ENCODE data around the gene ANAPC10.
"Not testable (repeated sequence)": the region's sequence is repeated elsewhere in the genome, so short reads cannot be mapped to it uniquely, and the experiment has no call there.

ANAPC10 gene

DNA sequence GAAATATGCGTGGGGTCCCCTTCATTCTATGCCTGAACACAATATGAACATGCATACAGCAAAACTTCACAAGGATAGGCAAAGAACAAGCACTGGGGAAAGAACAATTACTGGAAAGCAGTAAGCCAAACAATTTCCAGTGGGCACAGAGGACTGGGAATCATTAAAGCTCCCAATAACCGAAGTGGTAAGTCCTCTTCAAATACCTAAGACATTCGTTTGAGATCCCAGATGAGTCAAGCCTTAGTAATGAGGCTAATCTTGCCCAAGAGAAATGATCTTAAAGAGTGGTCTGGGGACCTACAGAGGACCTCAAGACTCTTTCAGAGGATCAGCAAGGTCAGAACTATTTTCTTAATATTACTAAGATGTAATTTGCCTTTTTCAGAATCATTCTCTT is 28.6 kb downstream of the ANAPC10 start:
- DNase-seq: no peak

DNA sequence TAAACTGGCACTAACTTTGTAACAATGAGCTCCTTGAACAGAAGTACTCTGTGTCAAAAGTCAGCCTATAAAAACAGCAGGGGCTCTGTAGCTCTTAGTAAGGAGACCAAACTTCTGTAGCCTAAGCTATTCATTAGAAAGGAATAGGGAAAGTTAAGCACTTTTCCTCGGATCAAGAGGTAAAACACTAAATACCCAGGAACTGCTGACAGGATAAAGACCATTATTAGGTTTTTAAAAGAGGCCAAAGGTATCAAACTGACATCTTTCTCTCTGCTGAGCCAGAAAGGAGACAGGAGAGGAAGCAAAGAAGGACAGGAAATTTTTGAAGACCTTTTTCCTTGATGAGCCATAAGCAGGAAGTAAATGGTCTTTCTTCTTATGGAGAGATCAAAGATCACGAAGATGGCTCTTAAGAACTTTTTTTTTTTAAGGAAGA is 31.9 kb downstream of the ANAPC10 start:
- no peak for DNase-seq

DNA sequence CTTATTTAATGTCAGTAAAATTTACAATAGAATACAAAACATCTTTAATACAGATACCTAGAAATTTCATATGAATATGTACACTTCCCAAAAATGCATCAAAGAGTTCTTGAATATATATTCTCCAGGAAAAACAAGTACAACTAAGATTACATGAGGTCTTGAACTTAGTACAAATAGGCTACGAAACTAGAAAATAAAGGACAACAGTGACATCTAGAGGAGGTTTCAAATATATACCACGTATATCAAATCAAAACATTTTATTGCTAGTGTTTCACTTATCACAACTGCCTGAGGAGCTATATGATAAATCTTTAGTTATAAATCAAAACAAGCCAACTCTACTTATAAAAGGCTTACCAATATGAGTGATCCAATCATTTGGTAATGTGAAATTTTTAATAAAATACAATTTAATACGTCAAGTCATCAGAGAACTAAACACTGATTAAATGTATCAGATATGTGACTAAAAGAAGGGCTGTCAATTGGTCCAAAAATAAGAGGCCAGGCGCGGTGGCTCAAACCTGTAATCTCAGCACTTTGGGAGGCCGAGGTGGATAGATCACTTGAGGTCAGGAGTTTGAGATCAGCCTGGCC is 36.6 kb downstream of the ANAPC10 start:
- peak; percentile 26 for DNase-seq

DNA sequence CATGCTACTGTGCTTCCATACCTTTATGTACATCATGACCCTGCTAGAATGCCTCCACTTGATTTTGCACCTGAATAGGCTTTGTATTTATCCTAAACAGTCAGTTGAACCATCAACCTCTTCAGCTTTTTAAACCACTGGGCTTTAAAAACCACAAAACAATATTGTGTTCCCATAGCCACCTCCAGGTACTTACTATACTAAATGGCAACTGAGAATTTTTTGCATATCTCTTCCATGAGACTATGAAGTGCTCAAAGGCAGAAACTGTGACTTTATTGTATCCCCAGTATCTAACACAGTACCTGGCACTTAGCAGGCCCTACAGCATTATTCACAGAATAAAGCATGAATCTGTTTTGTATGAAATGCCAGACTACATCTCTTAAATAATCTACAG is 39.7 kb downstream of the ANAPC10 start:
- no peak for DNase-seq

DNA sequence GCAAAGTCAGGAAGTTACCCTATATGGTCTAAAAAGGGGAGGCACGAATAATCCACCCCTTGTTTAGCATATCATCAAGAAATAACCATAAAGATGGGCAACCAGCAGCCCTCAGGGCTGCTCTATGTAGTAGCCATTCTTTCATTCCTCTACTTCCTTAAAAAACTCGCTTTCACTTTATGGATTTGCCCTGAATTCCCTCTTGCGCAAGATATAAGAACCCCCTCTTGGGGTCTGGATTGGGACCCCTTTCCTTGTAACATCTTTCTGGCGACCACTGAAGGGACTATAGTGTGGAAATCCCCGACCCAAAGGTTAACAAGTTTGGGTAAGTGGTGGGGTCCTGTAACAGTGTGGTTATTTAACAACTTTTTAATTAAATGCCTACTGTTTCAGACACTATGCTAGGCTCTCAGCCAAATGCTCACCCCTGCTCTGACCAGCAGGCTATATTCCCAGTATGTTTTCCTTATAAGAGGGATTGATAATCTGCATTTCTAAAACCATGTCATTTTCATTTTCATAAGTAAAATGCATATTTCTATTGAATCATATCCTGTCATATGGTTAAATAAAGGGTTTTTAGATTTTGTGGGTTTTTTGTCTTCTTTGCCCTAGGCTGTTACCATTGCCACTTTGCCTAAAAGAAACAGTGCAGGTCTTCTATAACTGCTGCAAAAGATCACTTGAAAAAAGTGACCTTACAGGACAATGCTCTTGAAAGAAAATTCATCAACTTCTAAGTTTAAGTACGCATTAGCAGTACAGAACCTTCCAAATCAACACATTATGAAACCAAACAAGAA is 41.5 kb downstream of the ANAPC10 start:
- DNase-seq: no peak

DNA sequence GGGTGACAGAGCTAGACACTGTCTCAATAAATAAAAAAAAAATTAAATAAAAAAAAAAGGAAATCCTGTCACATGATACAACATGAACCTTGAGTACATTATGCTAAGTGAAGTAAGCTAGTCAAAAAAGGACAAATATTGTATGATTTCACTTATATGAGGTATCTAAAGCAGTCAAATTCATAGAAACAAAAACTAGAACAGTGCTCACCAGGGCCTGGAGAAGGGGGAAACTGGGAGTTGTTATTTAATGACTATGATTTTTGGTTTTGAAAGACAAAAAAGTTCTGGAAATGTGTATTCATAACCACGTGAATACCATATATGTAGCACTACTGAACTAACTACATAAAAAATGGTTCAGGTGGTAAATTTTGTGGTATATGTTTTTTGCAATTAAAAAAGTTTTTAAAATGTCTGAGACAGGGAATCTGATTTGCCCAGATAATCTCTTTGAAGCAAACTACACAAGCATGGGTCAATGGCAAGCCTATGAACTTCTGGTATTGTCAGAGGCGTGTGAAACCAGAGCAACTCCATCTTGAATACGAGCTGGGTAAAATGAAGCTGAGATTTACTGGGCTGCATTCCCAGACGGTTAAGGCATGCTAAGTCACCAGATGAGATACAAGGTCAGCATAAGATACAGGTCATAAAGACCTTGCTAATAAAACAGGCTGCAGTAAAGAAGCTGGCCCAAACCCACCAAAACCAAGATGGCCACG is 42.3 kb downstream of the ANAPC10 start:
- no peak for DNase-seq

DNA sequence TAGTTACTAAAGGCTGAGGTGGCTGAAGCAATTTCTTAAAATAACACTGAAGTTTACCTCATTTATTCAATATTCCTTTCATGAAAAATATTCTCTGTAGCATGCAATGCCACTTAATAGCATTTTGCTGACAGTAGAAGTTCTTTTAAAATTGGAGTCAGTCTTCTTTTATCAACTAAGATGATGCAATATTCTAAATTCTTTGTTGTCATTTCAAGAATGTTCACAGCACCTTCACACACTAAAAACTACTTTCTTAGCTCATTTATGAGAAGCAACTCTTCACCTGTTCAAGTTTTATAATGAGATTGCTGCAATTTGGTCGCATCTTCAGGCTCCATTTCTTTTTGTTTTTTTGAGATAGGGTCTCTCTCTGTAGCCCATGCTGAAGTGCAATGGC is 48.8 kb downstream of the ANAPC10 start:
- no peak for DNase-seq

DNA sequence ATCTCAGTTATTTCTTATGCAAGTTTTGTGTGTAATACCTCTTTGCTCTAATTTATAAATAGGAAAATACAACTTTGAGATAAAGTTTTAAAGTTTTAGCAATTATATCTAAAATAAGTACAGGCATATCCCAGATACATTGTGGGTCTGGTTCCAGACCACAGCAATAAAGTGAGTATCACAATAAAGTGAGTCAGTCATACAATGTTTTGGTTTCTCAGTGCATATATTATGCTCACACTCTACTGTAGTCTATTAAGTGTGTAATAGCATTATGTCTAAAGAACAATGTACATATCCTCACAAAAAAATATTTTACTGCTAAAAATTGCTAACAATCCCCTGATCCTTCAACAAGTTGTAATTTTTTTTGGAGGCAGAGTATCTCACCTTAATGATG is 49.2 kb downstream of the ANAPC10 start:
- no peak for DNase-seq

DNA sequence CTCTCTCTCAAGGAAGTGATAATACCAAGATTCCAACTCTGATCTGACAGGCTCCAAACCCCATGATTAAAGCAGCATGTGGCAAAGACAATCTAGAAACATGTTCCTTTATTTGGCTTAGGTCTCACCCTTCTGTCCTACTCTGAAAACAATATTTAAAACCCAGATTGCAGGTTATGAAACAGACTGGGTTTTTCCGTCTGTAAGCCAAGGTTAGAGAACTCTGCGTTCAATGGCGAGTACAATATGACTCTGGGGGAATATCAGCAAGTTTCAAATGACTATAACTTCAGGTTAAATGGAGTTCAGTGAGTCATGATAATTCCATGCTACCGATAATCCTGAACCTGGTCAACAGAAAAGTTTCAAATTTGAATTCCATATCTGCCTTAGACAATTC is 50.8 kb downstream of the ANAPC10 start:
- DNase-seq: no peak

DNA sequence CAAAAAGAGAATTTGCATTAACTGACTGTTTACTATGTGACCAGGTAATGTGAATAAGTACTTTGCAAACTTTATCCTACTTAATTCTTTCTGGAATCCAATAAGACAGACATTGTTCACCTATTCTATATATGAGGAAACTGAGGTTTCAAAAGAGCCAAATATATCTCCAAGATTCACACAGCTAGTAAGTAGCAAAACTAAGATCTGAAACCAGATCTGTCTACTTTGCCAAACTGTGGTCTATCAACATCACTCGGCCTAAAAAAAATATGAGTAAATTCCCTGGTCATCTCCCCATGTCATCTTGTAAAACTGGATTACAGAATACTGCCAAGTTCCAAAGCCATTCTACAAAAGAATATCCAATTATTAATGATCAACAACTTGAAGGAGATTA is 52.8 kb downstream of the ANAPC10 start:
- DNase-seq: no peak

DNA sequence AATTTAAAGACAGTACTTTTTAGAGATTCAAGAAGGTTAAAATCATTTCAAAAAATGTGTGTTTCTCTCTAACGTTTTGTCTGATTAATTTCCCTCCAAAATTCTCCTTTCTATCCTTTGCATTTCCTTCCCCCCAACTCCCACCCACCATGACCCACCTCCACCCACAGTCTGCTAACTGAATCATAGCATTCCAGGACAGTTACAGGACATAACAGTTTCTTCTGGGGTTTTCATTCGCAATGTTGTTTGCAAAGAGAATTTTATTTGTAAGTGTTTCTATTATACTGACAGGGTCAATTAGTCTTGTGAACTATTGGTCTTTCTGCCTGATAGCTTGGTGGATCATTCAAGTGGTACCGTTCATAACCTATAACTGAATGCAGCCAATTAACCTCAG is 53.7 kb downstream of the ANAPC10 start:
- no peak for DNase-seq

DNA sequence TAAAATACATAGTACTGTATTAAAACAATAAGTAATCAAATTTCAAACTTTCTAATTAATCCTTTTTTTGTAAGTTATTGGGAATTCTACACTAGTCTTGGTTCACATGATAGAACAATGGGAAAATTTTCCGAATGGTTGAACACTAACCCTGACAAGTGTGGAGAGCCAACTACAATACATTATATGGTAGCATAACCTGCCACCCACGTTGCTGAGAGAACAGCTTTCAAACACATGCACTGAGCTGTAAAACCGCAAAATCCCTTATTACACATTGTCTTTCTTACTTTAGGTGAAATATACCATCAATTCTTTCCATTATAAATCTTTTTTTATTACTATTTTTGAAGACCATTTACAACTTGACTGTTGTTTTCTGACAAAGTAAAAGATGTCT is 54.7 kb downstream of the ANAPC10 start:
- no peak for DNase-seq

DNA sequence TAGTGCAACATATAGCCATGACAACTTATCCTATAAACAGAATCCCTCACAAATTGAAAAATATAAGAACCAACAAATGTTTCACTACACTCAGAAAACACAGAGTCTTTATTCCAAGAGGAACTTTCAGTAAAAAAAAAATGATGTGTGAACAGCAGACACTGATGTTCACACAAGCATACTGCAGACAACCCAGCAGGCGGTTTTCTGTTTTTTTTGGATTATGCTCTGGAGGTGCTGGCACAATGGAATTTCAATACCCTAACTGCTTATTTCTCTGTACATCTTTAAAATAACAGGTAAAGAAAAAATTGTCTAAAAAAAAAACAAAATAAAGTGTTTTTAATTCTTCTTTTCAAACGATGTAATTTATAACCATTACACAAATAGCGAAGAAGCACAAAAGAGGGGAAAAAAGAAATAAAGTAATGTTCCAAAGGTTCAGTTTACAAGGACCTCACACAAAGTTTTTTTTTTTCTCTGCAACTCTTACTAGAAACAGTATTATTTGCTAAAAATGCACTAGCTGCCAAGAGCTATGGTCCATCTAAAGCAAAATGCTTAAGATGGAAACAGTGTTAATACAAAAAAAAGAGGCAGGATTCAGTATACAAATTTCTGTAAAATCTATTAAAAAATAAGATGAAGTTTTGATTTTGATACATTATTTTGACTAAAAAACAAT is 55.3 kb downstream of the ANAPC10 start:
- no peak for DNase-seq

DNA sequence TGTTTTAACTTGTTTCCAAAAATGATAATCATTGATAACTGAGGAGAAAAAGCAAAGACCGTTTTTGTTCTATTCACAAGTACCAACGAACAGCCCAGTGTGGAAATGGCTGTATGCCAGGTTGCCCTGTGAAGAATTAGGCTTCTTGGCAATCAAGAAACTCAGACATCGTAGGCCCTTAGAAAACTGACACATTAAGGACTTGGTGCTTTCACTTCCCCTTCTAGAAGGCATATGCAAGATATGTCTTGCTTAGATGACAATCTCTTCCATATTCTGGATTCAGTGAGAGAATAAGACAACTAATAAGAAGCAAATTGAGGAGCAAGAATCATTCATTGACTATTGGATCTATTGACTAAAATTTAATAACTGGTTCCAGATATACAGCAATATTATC is 56.6 kb downstream of the ANAPC10 start:
- no peak for DNase-seq

DNA sequence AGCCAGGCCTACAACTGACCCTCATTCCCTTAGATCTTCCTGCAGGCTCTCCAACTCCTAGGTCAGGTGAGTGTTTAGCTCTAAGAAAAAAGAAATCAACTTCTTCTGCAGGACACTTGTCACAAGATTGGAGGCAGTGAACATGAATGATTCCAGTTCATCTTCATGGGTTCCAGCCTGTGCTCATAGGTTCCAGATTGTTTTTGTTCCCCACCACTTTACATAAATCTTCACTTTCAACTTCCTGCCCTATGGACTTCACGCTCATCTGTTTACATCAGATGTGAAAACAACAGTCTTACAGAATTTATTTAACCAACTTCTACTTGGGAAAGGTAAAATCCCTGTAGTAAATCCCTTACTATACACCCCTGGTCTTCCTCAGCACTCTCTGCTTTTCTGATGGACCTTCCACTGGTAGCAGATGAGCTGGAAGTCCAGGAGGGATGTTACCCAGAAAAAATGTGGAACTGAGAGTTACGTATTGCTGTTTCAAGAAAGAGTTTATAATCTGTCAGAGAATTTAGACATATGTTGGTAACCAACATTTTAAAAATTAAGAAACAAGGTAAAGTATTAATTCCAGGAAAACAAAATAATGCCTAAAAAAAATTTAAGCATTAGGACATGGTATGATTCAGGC is 62.4 kb downstream of the ANAPC10 start:
- DNase-seq: no peak

DNA sequence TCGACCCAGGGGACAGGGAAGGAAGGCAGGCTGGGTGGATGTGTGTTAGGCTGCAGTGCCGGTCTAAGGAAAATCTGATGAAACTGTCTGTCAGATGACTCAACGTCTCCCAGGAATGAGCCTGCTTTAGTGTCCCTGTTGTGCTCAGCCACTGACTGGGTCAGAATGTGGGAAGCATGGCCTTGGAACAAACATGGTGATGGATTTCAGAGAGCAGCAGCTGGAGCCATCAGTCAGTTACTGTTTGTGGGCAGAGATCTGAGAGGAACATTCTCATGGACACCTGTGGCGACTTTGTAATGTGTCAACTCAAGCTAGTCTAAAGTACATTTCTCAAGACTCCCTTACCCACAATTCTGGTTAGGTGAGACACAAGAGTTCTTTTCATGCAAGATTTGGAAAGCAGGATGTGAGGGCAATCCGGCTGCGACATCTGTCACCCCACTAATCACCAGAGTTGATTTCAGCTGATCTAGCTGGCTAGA is 63.2 kb downstream of the ANAPC10 start:
- DNase-seq: no peak

DNA sequence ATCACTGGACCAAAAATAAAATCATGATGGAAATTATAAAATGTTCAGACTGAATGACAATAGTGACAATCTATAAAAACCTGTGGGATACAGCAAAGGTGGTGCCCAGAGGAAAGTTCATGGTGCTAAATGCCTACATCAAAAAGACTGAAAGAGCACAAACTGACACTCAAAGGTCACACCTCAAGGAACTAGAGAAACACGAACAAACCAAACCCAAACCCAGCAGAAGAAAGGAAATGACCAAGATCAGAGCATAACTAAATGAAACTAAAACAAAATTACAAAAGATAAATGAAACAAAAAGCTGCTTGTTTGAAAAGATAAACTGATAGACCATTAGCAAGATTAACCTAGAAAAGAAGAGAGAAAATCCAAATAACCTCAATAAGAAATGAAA is 78.7 kb downstream of the ANAPC10 start:
- DNase-seq: no peak

DNA sequence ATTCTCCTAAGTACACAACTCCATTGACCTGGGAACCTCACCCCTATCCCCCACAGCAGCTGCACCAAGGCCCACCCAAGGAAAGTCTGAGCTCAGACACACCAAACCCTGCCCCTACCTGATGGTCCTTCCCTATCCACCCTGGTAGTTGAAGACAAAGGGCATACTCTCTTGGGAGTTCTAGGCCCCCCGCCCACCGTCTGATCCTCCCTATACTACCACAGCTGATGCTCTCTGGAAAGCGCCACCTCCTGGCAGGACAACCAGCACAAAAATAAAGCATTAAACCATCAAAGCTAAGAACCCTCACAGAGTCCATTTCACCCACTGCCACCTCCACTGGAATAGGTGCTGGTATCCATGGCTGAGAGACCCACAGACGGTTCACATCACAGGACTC is 83.6 kb downstream of the ANAPC10 start:
- no peak for DNase-seq

DNA sequence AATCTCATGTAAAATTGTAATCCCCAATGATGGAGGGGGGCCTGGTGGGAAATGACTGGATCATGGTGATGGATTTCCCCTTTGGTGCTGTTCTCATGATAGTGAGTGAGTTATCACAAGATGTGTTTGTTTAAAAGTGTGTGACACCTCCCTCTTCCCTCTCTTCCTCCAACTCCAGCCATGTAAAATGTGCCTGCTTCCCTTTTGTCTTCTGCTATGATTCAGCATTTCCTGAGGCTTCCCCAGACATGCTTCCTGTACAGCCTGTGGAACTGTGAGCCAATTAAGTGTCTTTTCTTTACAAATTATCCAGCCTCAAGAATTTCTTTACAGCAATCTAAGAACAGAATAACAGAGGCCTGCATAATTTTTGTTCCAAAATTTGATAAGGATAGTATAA is 85.2 kb downstream of the ANAPC10 start:
- no peak for DNase-seq

DNA sequence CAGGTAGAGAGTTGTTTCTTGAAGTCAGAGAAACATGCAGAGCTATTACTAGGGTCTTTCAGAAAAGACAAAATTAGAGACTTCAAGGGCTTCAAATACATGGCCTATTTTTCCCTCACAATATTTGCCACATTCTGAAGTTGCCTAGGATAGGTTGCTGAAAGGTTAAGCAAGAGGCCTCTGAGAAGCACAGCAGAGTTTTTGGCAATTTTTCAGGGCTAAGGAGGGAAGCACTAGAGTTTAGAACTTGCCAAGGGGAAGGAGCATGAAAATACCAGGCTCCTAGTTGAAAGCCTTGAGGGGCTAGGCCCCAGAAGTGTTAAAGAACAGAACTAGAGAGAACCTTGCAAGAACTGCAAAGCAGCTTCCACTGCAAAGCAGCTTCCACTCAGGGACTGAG is 86.4 kb downstream of the ANAPC10 start:
- DNase-seq: no peak

DNA sequence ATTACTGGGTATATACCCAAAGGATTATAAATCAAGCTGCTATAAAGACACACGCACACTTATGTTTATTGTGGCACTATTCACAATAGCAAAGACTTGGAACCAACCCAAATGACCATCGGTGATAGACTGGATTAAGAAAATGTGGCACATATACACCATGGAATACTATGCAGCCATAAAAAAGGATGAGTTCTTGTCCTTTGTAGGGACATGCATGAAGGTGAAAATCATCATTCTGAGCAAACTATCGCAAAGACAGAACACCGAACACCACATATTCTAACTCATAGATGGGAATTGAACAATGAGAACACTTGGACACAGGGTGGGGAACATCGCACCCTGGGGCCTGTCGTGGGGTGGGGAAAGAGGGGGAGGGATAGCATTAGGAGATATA is 87.7 kb downstream of the ANAPC10 start:
- DNase-seq: not testable (repeated sequence)

DNA sequence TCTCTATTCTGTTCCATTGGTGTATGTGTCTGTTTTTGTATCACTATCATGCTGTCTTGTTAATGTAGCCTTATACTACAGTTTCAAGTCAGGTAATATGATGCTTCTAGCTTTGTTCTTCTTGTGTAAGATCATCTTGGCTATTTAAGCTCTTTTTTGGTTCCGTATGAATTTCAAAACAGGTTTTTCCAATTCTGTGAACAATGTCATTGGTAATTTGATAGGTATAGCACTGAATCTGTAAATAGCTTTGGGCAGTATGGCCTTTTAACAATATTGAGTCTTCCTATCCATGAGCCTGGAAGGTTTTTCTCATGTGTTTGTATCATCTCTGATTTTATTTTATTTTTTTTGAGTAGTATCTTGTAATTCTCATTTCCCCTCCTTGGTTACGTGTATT is 94.3 kb downstream of the ANAPC10 start:
- no peak for DNase-seq

DNA sequence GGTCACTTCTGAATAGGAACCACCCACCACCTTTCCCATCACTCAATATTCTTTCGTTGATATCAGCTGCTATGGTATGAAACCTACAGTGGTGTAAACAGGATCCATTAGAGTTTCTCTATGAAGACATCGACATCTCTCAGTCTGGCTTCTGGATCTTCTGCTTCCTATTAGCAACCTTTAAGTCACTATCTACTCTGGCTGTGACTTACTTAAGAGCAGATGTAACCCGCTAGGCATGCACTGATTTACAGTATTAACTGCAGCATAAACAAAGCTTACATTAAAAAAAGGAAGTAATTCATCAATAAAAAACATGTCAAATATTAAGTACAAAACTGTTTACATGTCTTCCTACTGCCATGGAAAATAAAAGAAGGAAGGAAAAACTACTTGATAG is 96.4 kb downstream of the ANAPC10 start:
- DNase-seq: no peak
